Smooth muscle cell (in vitro differentiated cells): Measurements from ENCODE around the gene PLD4. TPM values are rescaled to one million over a fixed set of nuclear protein-coding genes. Genes with fewer than 3 reads are reported as not detected.

Experiments used
- DNase-seq: peaks from one replicate; lab custom pipeline; 2025; ENCODE audit not compliant: unreplicated experiment; lab: John Stamatoyannopoulos, UW
- H2AFZ ChIP-seq: fragments of 200-600 bp; sonication (generic); 2 replicates; pipeline ENCODE4 v1.6.0; 2016; ENCODE audit warnings: antibody characterized with exemption, low read depth, mild to moderate bottlenecking
- H3F3A ChIP-seq: fragments of 200-600 bp; sonication (generic); 2 replicates; pipeline ENCODE4 v1.6.0; 2017; ENCODE audit warnings: antibody characterized with exemption, low read depth
- H3K27ac ChIP-seq: fragments of 200-600 bp; sonication (generic); 2 replicates; pipeline ENCODE4 v1.5.1; 2016; ENCODE audit warnings: low read depth, mild to moderate bottlenecking
- H3K27me3 ChIP-seq: fragments of 200-600 bp; sonication (generic); 2 replicates; pipeline ENCODE4 v1.6.1; 2016; ENCODE audit warnings: low read depth, mild to moderate bottlenecking
- H3K36me3 ChIP-seq: fragments of 200-600 bp; sonication (generic); 2 replicates; pipeline ENCODE4 v1.5.1; 2016; ENCODE audit warnings: low read depth
- H3K4me1 ChIP-seq: fragments of 200-600 bp; sonication (generic); 2 replicates; pipeline ENCODE4 v1.5.1; 2016; ENCODE audit warnings: low read depth
- H3K4me2 ChIP-seq: fragments of 200-600 bp; sonication (generic); 2 replicates; pipeline ENCODE4 v1.6.0; 2016; ENCODE audit warnings: mild to moderate bottlenecking
- H3K4me3 ChIP-seq: fragments of 200-600 bp; sonication (generic); 2 replicates; pipeline ENCODE4 v1.5.1; 2016; ENCODE audit warnings: mild to moderate bottlenecking
- H3K79me2 ChIP-seq: fragments of 200-600 bp; sonication (generic); 2 replicates; pipeline ENCODE4 v1.6.0; 2016; ENCODE audit warnings: low read depth, mild to moderate bottlenecking
- H3K9ac ChIP-seq: fragments of 200-600 bp; sonication (generic); 2 replicates; pipeline ENCODE4 v1.6.0; 2016; ENCODE audit warnings: low read depth
- H3K9me3 ChIP-seq: fragments of 200-600 bp; sonication (generic); replicated peaks from 2 replicates; pipeline ENCODE4 v1.5.1; 2016; ENCODE audit warnings: low read depth
- H4K20me1 ChIP-seq: fragments of 200-600 bp; sonication (generic); 2 replicates; pipeline ENCODE4 v1.6.0; 2016; ENCODE audit warnings: low read depth
- CTCF ChIP-seq: fragments of 200-600 bp; sonication (generic); IDR thresholded peaks from 2 replicates; pipeline ENCODE4 v1.5.1; 2017; ENCODE audit warnings: borderline replicate concordance, mild to moderate bottlenecking, antibody characterized with exemption; ENCODE audit not compliant: insufficient read depth, poor library complexity, severe bottlenecking
- WGBS: methylation state at CpG from one replicate; pipeline ENCODE4 v1.1.7; 2016; ENCODE audit warnings: low lambda C conversion rate; 5-methylcytosine and 5-hydroxymethylcytosine counted together
- polyA plus RNA-seq: library from polyadenylated mRNA; unstranded; fragments of >200 nt; fragmentation: Nextera tagmentation; extraction: Ambion mirVana; gene quantifications from 2 replicates; pipeline ENCODE4 v1.2.1, GENCODE V29; 2016
- total RNA-seq: library from RNA; depleted of rRNA; stranded (reverse); fragments of >200 nt; gene quantifications from 2 replicates; pipeline ENCODE4 v1.2.3, GENCODE V29; 2014

The PLD4 gene
- total and polyA plus RNA-seq, 2 experiments from 2014 or later: 0.06 to 0.09 TPM

GRCh38 chr14:104894331-104895206, 30.1 kb upstream of the PLD4 start:
- Histone ChIP-seq H2AFZ (no peak overlapping the region), H3K27me3 (no peaks in the 10 kb centered on the region), H3K9me3 (no peaks in the 10 kb centered on the region), H3K79me2 (no peaks in the 10 kb centered on the region), H3K27ac (no peak overlapping the region), H4K20me1 (no peaks in the 10 kb centered on the region), H3K4me3 (no peak overlapping the region), H3F3A (no peaks in the 10 kb centered on the region), H3K4me2 (no peak overlapping the region), H3K4me1 (no peaks in the 10 kb centered on the region), H3K9ac (no peak overlapping the region), H3K36me3 (no peaks in the 10 kb centered on the region)
- no peak for TF ChIP-seq CTCF
- DNase-seq: no peak
- 95% methylated on average over 25 of the region's 30 CpGs for WGBS

DNA sequence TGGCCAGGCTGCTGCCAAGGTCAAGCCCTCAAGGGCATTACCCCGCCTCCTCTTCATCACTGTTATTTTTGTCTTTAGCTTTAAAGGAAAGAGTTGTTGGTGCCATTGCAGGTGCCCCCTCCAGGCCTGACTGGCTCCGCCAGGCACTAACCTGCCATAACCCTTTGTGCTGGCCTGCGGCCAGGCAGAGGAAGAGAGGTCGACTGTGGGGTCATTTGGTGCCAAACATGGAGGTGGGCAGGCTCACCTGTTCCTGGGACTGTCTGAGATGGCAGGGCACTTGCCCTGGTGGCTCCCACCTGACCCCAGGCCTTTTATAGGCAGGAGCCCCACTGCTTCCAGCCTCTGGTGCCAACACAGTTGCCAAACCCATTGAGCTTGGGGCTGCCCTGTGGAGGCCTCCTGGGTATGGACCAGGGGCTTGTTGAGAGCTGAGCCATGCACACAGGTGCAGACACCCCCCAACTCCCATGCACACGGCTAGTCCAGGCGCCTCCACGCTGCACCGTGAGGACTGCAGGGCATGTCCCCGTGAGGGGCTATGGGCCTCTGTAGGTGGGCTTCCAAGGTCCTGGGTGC, 29.4 kb upstream of the PLD4 start:
- WGBS: 95% methylated on average over 9 of the region's 9 CpGs
- no peaks in the 10 kb centered on the region for H3K79me2 ChIP-seq
- no peak overlapping the region for H3K4me3 ChIP-seq
- H3K9ac ChIP-seq: no peak overlapping the region
- no peak overlapping the region for H3K27ac ChIP-seq
- no peaks in the 10 kb centered on the region for H3K4me1 ChIP-seq
- H3F3A ChIP-seq: no peaks in the 10 kb centered on the region
- no peak for DNase-seq
- no peaks in the 10 kb centered on the region for H3K36me3 ChIP-seq
- no peaks in the 10 kb centered on the region for H3K9me3 ChIP-seq
- H2AFZ ChIP-seq: no peak overlapping the region
- H3K4me2 ChIP-seq: no peak overlapping the region
- H4K20me1 ChIP-seq: no peaks in the 10 kb centered on the region
- no peaks in the 10 kb centered on the region for H3K27me3 ChIP-seq
- TF ChIP-seq CTCF: no peak

- H3K79me2 ChIP-seq: no peaks in the 10 kb centered on the region
- no peak overlapping the region for H3K4me3 ChIP-seq
- no peak overlapping the region for H3K27ac ChIP-seq
- no peak for TF ChIP-seq CTCF
- H3K9ac ChIP-seq: no peak overlapping the region
- no peaks in the 10 kb centered on the region for H4K20me1 ChIP-seq
- H3K9me3 ChIP-seq: no peaks in the 10 kb centered on the region
- H3K36me3 ChIP-seq: no peaks in the 10 kb centered on the region
- no peaks in the 10 kb centered on the region for H3F3A ChIP-seq
- H3K4me2 ChIP-seq: no peak overlapping the region
- WGBS: 95% methylated on average over 32 of the region's 34 CpGs
- H3K27me3 ChIP-seq: no peaks in the 10 kb centered on the region
- H2AFZ ChIP-seq: no peak overlapping the region
- no peaks in the 10 kb centered on the region for H3K4me1 ChIP-seq
- DNase-seq: no peak
Measured at GRCh38 chr14:104895786-104896661, 28.7 kb upstream of the PLD4 start.
